GM12878 (cell line): Measurements from ENCODE around the gene CAMKK1. TPM values are rescaled to one million over a fixed set of nuclear protein-coding genes. Genes with fewer than 3 reads are reported as not detected.

Experiments used
- ATAC-seq: fragments of 200-7000 bp; cut with Tn5 transposase; 3 replicates; pipeline ENCODE4 v1.9.1; 2020; ENCODE audit warnings: mild to moderate bottlenecking, moderate library complexity
- BruUV-seq: library from RNA; stranded (reverse); fragments of 400-500 nt; replicated peaks from 2 replicates; lab custom pipeline; 2021; lab: Mats Ljungman, UMichigan
- CTCF ChIA-PET: fragments of 300-600 bp; sonication (Branson Sonifier 250); formaldehyde crosslinking; extraction: SDS; loops from one replicate; lab custom pipeline; 2021; ENCODE audit warnings: inconsistent platforms; lab: Yijun Ruan, JAX
- POLR2A ChIA-PET: fragments of 350-600 bp; formaldehyde crosslinking; extraction: SDS; loops from one replicate; lab custom pipeline; 2021; ENCODE audit warnings: inconsistent platforms; lab: Charles Lee
- RAD21 ChIA-PET: fragments of 300-600 bp; sonication (Branson Sonifier 250); formaldehyde crosslinking; loops from one replicate; lab custom pipeline; 2023; ENCODE audit warnings: antibody characterized with exemption; ENCODE audit not compliant: unreplicated experiment; lab: Charles Lee
- SMC1A ChIA-PET: fragments of 300-600 bp; sonication (Branson Sonifier 250); formaldehyde crosslinking; loops from one replicate; lab custom pipeline; 2023; ENCODE audit not compliant: unreplicated experiment, uncharacterized antibody; lab: Charles Lee
- DNase-seq: peaks from one replicate; pipeline ENCODE4 v3.0.0-alpha.2; 2011; ENCODE audit warnings: low read depth, low spot score
- FAIRE-seq: peaks from 3 replicates; lab custom pipeline; 2011; peaks lifted over from hg19 to GRCh38; lab: Jason Lieb, UNC
- H2AFZ ChIP-seq: 2 replicates; pipeline ENCODE4 v1.6.0; 2011; ENCODE audit warnings: low read depth, low read length, control low read depth; ENCODE audit not compliant: control insufficient read depth
- H3K27ac ChIP-seq: 2 replicates; pipeline ENCODE4 v1.5.1; 2011; ENCODE audit warnings: control low read depth; ENCODE audit not compliant: control insufficient read depth, insufficient read depth
- H3K27me3 ChIP-seq, 2 experiments: replicated peaks in 1 of 2; 2 replicates each; pipeline versions ENCODE4 v1.6.0 to v1.6.1; 2011; ENCODE audit warnings: low read length in 1 of 2; ENCODE audit not compliant: control insufficient read depth in 2 of 2, insufficient read depth in 2 of 2
- H3K36me3 ChIP-seq, 2 experiments: 2 replicates each; pipeline ENCODE4 v1.5.1; 2011; ENCODE audit warnings: low read length in 1 of 2; ENCODE audit not compliant: control insufficient read depth in 2 of 2, insufficient read depth in 2 of 2
- H3K4me1 ChIP-seq: 2 replicates; pipeline ENCODE4 v1.6.1; 2011; ENCODE audit warnings: mild to moderate bottlenecking, low read length, moderate library complexity, mixed read lengths; ENCODE audit not compliant: control insufficient read depth, insufficient read depth
- H3K4me2 ChIP-seq: 2 replicates; pipeline ENCODE4 v1.6.0; 2011; ENCODE audit warnings: control low read depth; ENCODE audit not compliant: control insufficient read depth, insufficient read depth
- H3K4me3 ChIP-seq: fragments of 200-600 bp; sonication (generic); 2 replicates; pipeline ENCODE4 v1.5.1; 2016
- H3K79me2 ChIP-seq: 2 replicates; pipeline ENCODE4 v1.6.0; 2011; ENCODE audit warnings: low read length; ENCODE audit not compliant: control insufficient read depth, insufficient read depth
- H3K9ac ChIP-seq: 2 replicates; pipeline ENCODE4 v1.8.0; 2011; ENCODE audit warnings: low read length, control low read depth, mixed read lengths; ENCODE audit not compliant: control insufficient read depth, insufficient read depth
- H3K9me3 ChIP-seq: replicated peaks from 3 replicates; pipeline ENCODE4 v1.5.1; 2011; ENCODE audit warnings: mild to moderate bottlenecking, low read length; ENCODE audit not compliant: control insufficient read depth, insufficient read depth
- H4K20me1 ChIP-seq: 2 replicates; pipeline ENCODE4 v1.6.0; 2011; ENCODE audit not compliant: control insufficient read depth, insufficient read depth
- CBX3 ChIP-seq: fragments of 200-600 bp; sonication (generic); IDR thresholded peaks from 2 replicates; pipeline ENCODE4 v1.6.1; 2016; ENCODE audit warnings: low read depth, borderline replicate concordance
- HDAC6 ChIP-seq: fragments of 200-600 bp; sonication (generic); IDR thresholded peaks from one replicate; pipeline ENCODE4 v1.8.0; 2017; ENCODE audit warnings: antibody characterized with exemption; ENCODE audit not compliant: unreplicated experiment
- NFYB ChIP-seq: IDR thresholded peaks from 2 replicates; pipeline ENCODE4 v1.6.1; 2011; ENCODE audit warnings: low read depth, mild to moderate bottlenecking, low read length, improper control_type of control experiment, moderate library complexity; ENCODE audit not compliant: insufficient read depth
- RAD51 ChIP-seq: fragments of 450-650 bp; IDR thresholded peaks from 2 replicates; pipeline ENCODE4 v1.6.1; 2016; ENCODE audit warnings: moderate library complexity, mild to moderate bottlenecking, inconsistent platforms
- ZNF24 ChIP-seq: fragments of 450-650 bp; IDR thresholded peaks from 2 replicates; pipeline ENCODE4 v1.6.1; 2017; ENCODE audit warnings: antibody characterized with exemption, mild to moderate bottlenecking
- ZSCAN29 ChIP-seq: fragments of 450-650 bp; IDR thresholded peaks from 2 replicates; pipeline ENCODE4 v1.6.1; 2017; ENCODE audit warnings: mild to moderate bottlenecking, moderate library complexity
- WGBS: methylation state at CpG from one replicate; pipeline ENCODE4 v1.1.6; 2016; ENCODE audit warnings: low lambda C conversion rate; ENCODE audit not compliant: insufficient replicate concordance, insufficient coverage; ENCODE audit errors: missing lambda C conversion rate; 5-methylcytosine and 5-hydroxymethylcytosine counted together
- in situ Hi-C: fragments of 300-500 bp; cut with MboI; formaldehyde crosslinking; loops from 9 replicates; pipeline ENCODE4 v1.14.3; 2018; ENCODE audit warnings: mixed read lengths
- intact Hi-C: fragments of 100-400 bp; cut with micrococcal nuclease; formaldehyde crosslinking; loops from one replicate; pipeline ENCODE4 v1.14.2; 2022; ENCODE audit not compliant: unreplicated experiment
- polyA plus RNA-seq, 11 experiments: library from polyadenylated mRNA; depleted of rRNA in 4 of 11; unstranded in 6 of 11; stranded (reverse) in 5 of 11; fragments of >200 nt; fragmentation: Nextera tagmentation in 4 of 11; fragmentation: Illumina TruSeq in 1 of 11; extraction: Ambion mirVana in 4 of 11; extraction: Trizol in 1 of 11; gene quantifications; 1 replicate in 1 of 11; 2 replicates in 10 of 11; pipeline versions ENCODE4 v1.2.1 to v1.2.3, GENCODE V29; 2011 to 2016; ENCODE audit warnings: inconsistent platforms in 2 of 11, missing spikeins in 2 of 11, low read depth in 1 of 11
- total RNA-seq, 4 experiments: library from RNA; depleted of rRNA in 3 of 4; stranded (reverse); fragments of >200 nt in 3 of 4; fragmentation: Illumina TruSeq in 1 of 4; extraction: Trizol in 1 of 4; gene quantifications; 2 replicates each; pipeline versions ENCODE4 v1.2.1 to v1.2.3, GENCODE V29; 2013 to 2021
- TF ChIP-seq, protein P1 (sequence below): fragments of 450-650 bp; IDR thresholded peaks from 2 replicates; pipeline ENCODE4 v1.6.1; 2017; ENCODE audit warnings: antibody characterized with exemption, mild to moderate bottlenecking, moderate library complexity

The CAMKK1 gene
- total and polyA plus RNA-seq, 10 of the 15 experiments (the other 5 are each of a cell fraction or from before 2014, with no cell fraction given): 0.06 to 0.84 (median 0.37) TPM

DNA sequence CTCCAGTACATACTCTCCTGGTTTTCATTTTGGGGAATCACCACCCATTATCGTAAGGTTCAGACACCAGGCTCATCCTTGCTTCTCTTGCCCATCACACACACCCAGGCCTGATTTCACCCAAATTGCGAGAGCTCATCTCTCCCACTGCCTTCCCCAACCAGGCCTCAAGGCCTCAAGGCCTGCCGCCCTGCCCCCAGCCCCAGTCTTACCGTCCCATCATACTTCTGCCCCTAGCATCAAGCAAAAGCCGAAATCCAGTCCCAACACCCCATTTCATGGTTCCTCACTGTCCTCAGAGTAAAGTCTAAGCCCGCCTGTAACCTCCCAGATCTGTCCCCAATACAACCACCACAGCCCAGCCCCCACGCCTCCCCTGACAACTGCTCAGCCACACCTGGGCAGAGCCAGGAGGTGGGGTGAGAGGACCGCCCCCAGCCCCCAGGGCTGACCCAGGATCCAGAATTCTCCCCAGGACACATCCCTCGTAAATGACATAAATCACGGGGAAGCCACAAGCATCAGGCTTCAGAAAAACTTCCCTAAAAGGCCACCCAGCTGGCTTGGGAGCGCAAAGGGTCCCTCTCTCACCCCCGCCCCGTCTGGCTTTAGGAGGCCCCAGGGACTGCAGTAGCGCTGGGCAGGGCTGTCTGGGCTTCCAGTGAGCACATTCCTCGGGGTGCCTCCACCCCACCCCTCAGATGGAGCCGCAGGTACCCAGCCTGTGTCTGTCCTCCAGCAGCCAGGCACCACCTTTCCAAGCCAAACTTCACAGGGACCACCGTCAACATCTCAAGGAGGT is 33.0 kb upstream of the CAMKK1 start:
- 76% methylated on average over 17 of the region's 17 CpGs for WGBS

More for the DNA sequence above, 33.0 kb upstream of the CAMKK1 start:
- ChIA-PET SMC1A (no interaction called here), RAD21 (no interaction called here), POLR2A (no interaction called here), CTCF (interaction anchor here (2.9 kb wide), 1 partner anchor 12 kb away, joined by 8 read pairs; no protein-coding TSS in a partner anchor)
- Histone ChIP-seq H3K79me2 (no peaks in the 10 kb centered on the region), H3K9ac (no peak overlapping the region), H3K4me1 (no peaks in the 10 kb centered on the region), H2AFZ (no peak overlapping the region), H3K9me3 (no peaks in the 10 kb centered on the region), H3K4me3 (no peak overlapping the region), H4K20me1 (no peaks in the 10 kb centered on the region), H3K4me2 (no peak overlapping the region), H3K27me3 (no peaks in the 10 kb centered on the region), H3K27ac (no peak overlapping the region), H3K36me3 (peaks cover 0 to 5% of the 10 kb centered on the region in 2 experiments; a peak in 2 of 4 replicates)
- intact Hi-C loops (no loop called here), in situ Hi-C loops (no loop called here)
- DNase-seq: no peak
- TF ChIP-seq RAD51 (no peak), NFYB (no peak), ZSCAN29 (no peak), CBX3 (no peak), HDAC6 (no peak), ZNF24 (no peak)
- TF ChIP-seq, protein P1, sequence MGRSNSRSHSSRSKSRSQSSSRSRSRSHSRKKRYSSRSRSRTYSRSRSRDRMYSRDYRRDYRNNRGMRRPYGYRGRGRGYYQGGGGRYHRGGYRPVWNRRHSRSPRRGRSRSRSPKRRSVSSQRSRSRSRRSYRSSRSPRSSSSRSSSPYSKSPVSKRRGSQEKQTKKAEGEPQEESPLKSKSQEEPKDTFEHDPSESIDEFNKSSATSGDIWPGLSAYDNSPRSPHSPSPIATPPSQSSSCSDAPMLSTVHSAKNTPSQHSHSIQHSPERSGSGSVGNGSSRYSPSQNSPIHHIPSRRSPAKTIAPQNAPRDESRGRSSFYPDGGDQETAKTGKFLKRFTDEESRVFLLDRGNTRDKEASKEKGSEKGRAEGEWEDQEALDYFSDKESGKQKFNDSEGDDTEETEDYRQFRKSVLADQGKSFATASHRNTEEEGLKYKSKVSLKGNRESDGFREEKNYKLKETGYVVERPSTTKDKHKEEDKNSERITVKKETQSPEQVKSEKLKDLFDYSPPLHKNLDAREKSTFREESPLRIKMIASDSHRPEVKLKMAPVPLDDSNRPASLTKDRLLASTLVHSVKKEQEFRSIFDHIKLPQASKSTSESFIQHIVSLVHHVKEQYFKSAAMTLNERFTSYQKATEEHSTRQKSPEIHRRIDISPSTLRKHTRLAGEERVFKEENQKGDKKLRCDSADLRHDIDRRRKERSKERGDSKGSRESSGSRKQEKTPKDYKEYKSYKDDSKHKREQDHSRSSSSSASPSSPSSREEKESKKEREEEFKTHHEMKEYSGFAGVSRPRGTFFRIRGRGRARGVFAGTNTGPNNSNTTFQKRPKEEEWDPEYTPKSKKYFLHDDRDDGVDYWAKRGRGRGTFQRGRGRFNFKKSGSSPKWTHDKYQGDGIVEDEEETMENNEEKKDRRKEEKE: no peak
- BruUV-seq: no TSS peak
- no peak for FAIRE-seq
- ATAC-seq: no peak
